GM12865 (cell line): Measurements from ENCODE around the gene LENG9.

Experiments
- DNase-seq: peaks from one replicate; pipeline ENCODE4 v3.0.0; 2010; ENCODE audit warnings: low read depth
- H3K4me3 ChIP-seq: 2 replicates; pipeline ENCODE4 v1.5.1; 2011; ENCODE audit warnings: mild to moderate bottlenecking, low read depth, low read length, control low read depth
- TF ChIP-seq, protein P1 (sequence below): IDR thresholded peaks from 2 replicates; pipeline ENCODE4 v1.5.1; 2011; ENCODE audit warnings: low read length, control low read depth, low read depth, inconsistent platforms; ENCODE audit not compliant: insufficient read depth; ENCODE audit errors: missing control alignments

Gene LENG9

DNA sequence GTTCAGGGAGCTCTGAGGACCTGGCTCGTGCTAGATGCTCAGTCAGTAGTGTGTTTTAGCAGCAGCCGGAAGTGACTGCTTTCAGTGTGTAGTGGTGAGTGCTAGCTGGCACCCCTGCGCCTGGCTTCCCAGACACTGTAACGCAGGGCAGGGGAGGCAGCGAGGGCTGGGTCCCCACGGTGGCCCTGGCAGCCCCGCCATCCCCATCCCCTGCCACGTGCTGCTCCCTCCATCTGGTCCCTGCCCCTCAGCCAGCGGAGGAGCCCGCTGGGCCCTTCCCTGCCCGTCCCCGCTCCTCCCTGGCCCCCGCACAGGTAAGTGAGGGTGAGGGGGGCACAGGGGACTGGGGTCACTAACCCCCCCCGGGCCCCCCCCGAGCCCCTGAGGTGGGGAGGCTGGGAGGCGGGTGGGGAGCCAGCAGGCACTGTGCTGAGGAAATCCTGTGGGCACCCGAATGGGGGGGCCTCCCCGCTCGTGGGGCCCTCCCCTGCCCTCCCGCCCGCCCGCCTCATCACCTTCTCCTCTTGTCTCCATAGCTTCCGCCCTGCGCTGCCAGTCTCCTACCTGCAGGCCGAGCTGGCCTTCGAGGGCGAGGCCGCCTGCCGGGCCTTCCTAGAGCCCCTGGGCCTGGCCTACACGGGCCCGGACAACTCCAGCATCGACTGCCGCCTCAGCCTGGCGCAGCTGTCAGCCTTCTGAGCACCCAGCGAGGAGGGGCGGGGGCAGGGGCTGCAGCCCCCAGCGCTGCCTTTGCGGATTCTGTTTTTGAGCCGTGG is 3.2 kb downstream of the LENG9 start:
- H3K4me3 ChIP-seq = no peak overlapping the region
- TF ChIP-seq, protein P1, sequence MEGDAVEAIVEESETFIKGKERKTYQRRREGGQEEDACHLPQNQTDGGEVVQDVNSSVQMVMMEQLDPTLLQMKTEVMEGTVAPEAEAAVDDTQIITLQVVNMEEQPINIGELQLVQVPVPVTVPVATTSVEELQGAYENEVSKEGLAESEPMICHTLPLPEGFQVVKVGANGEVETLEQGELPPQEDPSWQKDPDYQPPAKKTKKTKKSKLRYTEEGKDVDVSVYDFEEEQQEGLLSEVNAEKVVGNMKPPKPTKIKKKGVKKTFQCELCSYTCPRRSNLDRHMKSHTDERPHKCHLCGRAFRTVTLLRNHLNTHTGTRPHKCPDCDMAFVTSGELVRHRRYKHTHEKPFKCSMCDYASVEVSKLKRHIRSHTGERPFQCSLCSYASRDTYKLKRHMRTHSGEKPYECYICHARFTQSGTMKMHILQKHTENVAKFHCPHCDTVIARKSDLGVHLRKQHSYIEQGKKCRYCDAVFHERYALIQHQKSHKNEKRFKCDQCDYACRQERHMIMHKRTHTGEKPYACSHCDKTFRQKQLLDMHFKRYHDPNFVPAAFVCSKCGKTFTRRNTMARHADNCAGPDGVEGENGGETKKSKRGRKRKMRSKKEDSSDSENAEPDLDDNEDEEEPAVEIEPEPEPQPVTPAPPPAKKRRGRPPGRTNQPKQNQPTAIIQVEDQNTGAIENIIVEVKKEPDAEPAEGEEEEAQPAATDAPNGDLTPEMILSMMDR = no peak
- DNase-seq = no peak

DNA sequence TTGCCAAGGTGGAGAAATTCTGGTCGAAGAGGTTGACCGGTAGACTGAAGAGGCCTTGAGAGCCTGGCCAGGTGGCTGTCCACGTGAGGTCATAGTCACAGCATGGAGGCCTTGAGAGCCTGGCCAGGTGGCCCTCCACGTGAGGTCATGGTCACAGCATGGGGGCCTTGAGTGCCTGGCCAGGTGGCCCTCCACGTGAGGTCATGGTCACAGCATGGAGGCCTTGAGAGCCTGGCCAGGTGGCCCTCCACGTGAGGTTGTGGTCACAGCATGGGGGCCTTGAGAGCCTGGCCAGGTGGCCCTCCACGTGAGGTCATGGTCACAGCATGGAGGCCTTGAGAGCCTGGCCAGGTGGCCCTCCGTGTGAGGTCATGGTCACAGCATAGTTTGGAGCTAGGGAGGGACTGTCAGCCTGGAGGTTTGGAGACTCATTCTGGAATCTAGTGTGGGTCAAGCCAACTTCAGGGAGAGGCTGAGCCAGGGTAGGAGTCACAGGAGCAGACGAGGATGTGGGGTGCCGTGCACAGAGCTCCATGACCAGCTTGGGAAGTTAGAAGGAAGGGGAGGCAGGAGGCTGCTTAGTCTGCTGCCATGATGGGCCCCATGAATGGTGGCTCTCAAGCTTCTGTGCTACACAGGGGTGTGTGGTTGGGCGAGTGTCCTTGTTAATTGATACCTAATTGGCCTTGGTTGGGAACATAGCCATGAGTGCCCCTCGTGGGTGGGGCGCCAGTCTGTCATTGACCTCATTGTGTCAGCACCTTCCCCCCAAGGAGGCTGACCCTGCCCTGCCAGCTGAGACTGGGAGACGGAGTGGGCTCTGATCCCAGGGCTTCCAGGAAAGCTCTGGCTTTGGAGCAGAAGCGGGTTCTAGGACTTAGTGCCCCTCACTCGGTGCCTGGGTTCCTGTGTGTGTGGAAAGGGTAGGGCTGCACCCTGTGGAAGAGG is 4.0 kb downstream of the LENG9 start:
- TF ChIP-seq, protein P1 = no peak
- H3K4me3 ChIP-seq = no peak overlapping the region
- no peak for DNase-seq

DNA sequence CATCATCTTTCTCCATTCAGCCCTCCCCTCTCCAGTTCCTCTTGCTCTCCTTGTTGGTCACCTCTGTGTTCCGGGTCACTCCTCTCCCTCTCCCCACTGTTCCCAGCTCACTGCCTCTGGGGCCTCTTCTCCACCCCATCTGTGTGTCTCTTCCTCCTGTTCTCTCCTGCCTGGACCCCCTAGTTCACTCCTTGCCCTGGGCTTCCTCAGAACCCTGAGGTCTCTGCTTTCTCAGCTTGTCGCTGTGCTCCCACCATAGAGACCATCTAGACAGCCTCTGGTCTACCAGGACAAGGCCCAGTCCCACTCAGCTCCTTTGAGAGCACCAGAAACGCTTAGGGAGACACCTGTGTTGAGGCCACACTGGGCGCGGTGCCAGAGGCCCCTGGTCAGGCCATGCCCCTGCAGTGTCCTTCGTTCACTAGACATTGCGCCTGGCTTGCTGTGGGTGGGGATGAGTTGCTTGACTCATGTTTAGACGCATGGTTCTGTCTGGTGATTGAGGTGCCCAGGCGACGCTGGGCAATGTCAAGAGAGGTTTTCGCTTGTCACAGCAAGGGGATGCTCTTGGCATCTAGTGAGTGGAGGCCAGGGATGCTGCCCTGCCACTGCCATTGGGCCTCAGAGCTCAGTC is 4.8 kb downstream of the LENG9 start:
- no peak for DNase-seq
- no peak overlapping the region for H3K4me3 ChIP-seq
- TF ChIP-seq, protein P1 = no peak

DNA sequence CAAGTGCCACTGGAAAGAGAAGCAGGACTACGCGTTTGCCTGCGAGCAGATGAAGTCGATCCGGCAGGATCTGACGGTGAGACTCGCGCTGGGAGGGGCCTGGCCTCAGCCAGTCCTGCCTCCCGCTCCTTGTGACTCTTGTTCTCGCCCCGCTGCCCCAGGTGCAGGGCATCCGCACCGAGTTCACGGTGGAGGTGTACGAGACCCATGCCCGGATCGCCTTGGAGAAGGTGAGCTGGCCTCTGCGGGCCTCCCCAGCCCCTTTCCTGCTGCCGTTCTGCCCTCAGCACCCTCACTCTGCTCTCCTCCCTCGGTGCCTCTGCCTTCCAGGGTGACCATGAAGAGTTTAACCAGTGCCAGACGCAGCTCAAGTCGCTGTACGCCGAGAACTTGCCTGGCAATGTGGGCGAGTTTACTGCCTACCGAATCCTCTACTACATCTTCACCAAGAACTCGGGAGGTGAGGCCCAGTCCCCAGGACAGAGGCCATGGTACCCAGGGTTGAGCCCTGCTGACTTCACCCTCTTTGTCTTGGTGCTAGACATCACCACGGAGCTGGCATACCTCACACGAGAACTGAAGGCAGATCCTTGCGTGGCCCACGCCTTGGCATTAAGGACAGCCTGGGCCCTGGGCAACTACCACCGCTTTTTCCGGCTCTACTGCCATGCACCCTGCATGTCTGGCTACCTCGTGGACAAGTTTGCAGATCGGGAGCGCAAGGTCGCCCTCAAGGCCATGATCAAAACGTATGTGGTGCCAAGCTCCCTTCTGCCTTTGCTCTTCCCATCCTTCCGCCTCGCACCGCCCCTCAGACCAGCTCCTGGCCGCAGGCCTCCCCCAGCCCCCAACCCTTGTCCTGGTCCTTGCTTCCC is 5.6 kb downstream of the LENG9 start:
- DNase-seq = no peak
- no peak overlapping the region for H3K4me3 ChIP-seq
- TF ChIP-seq, protein P1 = no peak

GRCh38 chr19:54456423-54457373 is 6.9 kb downstream of the LENG9 start:
- TF ChIP-seq, protein P1 = no peak
- no peak overlapping the region for H3K4me3 ChIP-seq
- no peak for DNase-seq
